ENCODE results near the gene ESRRA. TPM values are rescaled to one million over a fixed set of nuclear protein-coding genes. Genes with fewer than 3 reads are reported as not detected.

ESRRA gene
- total and polyA plus RNA-seq, 10 of the 15 experiments (the other 5 are each of a cell fraction or from before 2014, with no cell fraction given), result 0.32 to 48.9 (median 12.6) TPM

GRCh38 chr11:64291262-64291751 is 14.0 kb upstream of the ESRRA start, which contains the start of gene KCNK4 (continued):
- no peak for TF ChIP-seq BCLAF1 (IDR thresholded peaks at IDR 0.05)
- TF ChIP-seq SREBF2 (IDR thresholded peaks at IDR 0.05; ENCODE audit: low read length), result no peak
- TF ChIP-seq BRCA1 (IDR thresholded peaks at IDR 0.05; ENCODE audit: low read depth, low read length), result no peak

- RAD21 ChIA-PET (ENCODE audit: unreplicated experiment), result no interaction called here
- POLR2A ChIA-PET, result no interaction called here
- intact Hi-C loops (cut with micrococcal nuclease; ENCODE audit: unreplicated experiment), result no loop called here
- Histone ChIP-seq H3K27me3 (replicated peaks in 1 of 2; ENCODE audit: control insufficient read depth in 2 of 2, insufficient read depth in 2 of 2, low read length in 1 of 2) (peaks cover 6 to 14% of the 10 kb centered on the region in 2 experiments), H3K27ac (ENCODE audit: control insufficient read depth, insufficient read depth) (no peak overlapping the region), H3K9me3 (replicated peaks; ENCODE audit: control insufficient read depth, insufficient read depth, low read length) (no peaks in the 10 kb centered on the region), H3K4me2 (ENCODE audit: control insufficient read depth, insufficient read depth) (peak overlapping the region; percentile 48; the same call in 1 of the 2 replicates), H3K4me3 (no peak overlapping the region), H3K79me2 (ENCODE audit: control insufficient read depth, insufficient read depth, low read length) (no peaks in the 10 kb centered on the region), H2AFZ (ENCODE audit: control insufficient read depth, low read depth, low read length) (no peak overlapping the region), H4K20me1 (ENCODE audit: control insufficient read depth, insufficient read depth) (no peaks in the 10 kb centered on the region; the same call in 1 of the 2 replicates), H3K4me1 (ENCODE audit: control insufficient read depth, insufficient read depth, low read length) (no peaks in the 10 kb centered on the region), H3K36me3 (ENCODE audit: control insufficient read depth in 2 of 2, insufficient read depth in 2 of 2, low read length in 1 of 2) (peaks cover 0 to 2% of the 10 kb centered on the region in 2 experiments; a peak in 2 of 4 replicates), H3K9ac (ENCODE audit: control insufficient read depth, insufficient read depth, low read length) (no peak overlapping the region)
- no peak for DNase-seq (ENCODE audit: low read depth, low spot score)
- BruUV-seq (replicated peaks), result no TSS peak
- in situ Hi-C loops (cut with MboI), result no loop called here
- no peak for FAIRE-seq
- WGBS (ENCODE audit: insufficient coverage, insufficient replicate concordance, low lambda C conversion rate, missing lambda C conversion rate), result 3% methylated on average over 56 of the region's 96 CpGs
- CTCF ChIA-PET, result interaction anchor here (0.8 to 1.9 kb wide), 2 partner anchors 10 to 13 kb away, joined by 3 to 10 read pairs; no protein-coding TSS in a partner anchor
- peak; percentile 20; the same call in 2 of the 3 replicates for ATAC-seq
- SMC1A ChIA-PET (ENCODE audit: uncharacterized antibody, unreplicated experiment), result no interaction called here
- TF ChIP-seq FOS (IDR thresholded peaks at IDR 0.05; ENCODE audit: borderline replicate concordance, extremely low read depth, insufficient read length) (no peak), NFIC (IDR thresholded peaks at IDR 0.05; ENCODE audit: low read depth, low read length) (no peak), ZBTB11 (CRISPR knock-in tag; IDR thresholded peaks at IDR 0.05) (no peak), SUZ12 (IDR thresholded peaks at IDR 0.05; ENCODE audit: unreplicated experiment) (peak; percentile 44), CTCF (IDR thresholded peaks at IDR 0.05 in 2 of 3, conservative IDR thresholded peaks at IDR 0.05 in 1 of 3; ENCODE audit: control insufficient read depth in 2 of 3, extremely low read depth in 1 of 3, insufficient read depth in 1 of 3, low read depth in 3 of 3, low read length in 3 of 3) (no peak), ELK1 (IDR thresholded peaks at IDR 0.05; ENCODE audit: low read depth, low read length) (no peak), SMAD1 (IDR thresholded peaks at IDR 0.05; ENCODE audit: low read depth, partially characterized antibody) (no peak), SPI1 (IDR thresholded peaks at IDR 0.05; ENCODE audit: borderline replicate concordance, insufficient read depth, low read depth, low read length) (no peak)
Observed at GRCh38 chr11:64291752-64292459, 13.4 kb upstream of the ESRRA start.
